Measurements from ENCODE around the gene MAPK8IP2.
"Not testable (repeated sequence)": the region's sequence is repeated elsewhere in the genome, so short reads cannot be mapped to it uniquely, and the experiment has no call there.

MAPK8IP2 gene

GRCh38 chr22:50599816-50600455 is 657 bp upstream of the MAPK8IP2 start:
- DNase-seq (ENCODE audit: low spot score): no peak

GRCh38 chr22:50600967-50601668 is 525 bp downstream of the MAPK8IP2 start:
- DNase-seq (ENCODE audit: low spot score): no peak

- no peak for DNase-seq (ENCODE audit: low spot score)
Measured at GRCh38 chr22:50601669-50602337, 1.2 kb downstream of the MAPK8IP2 start.

- no peak for DNase-seq (ENCODE audit: low spot score)
Measured at GRCh38 chr22:50602338-50602700, 1.7 kb downstream of the MAPK8IP2 start.

- DNase-seq (ENCODE audit: low spot score): no peak
Measured at GRCh38 chr22:50603511-50604255, 3.1 kb downstream of the MAPK8IP2 start.

GRCh38 chr22:50604256-50605001 is 3.8 kb downstream of the MAPK8IP2 start:
- no peak for DNase-seq (ENCODE audit: low spot score)

- no peak for DNase-seq (ENCODE audit: low spot score)
Measured at GRCh38 chr22:50605002-50605612, 4.5 kb downstream of the MAPK8IP2 start.

- no peak for DNase-seq (ENCODE audit: low spot score)
Measured at GRCh38 chr22:50605613-50606074, 5.1 kb downstream of the MAPK8IP2 start.

GRCh38 chr22:50606165-50606945 is 5.8 kb downstream of the MAPK8IP2 start:
- DNase-seq (ENCODE audit: low spot score): peak; percentile 58

- DNase-seq (ENCODE audit: low spot score): no peak
Measured at GRCh38 chr22:50606946-50607658, 6.5 kb downstream of the MAPK8IP2 start.

GRCh38 chr22:50607659-50608020 is 7.0 kb downstream of the MAPK8IP2 start:
- no peak for DNase-seq (ENCODE audit: low spot score)

- DNase-seq (ENCODE audit: low spot score): not testable (repeated sequence)
Measured at GRCh38 chr22:50608058-50608840, 7.7 kb downstream of the MAPK8IP2 start.

- no peak for DNase-seq (ENCODE audit: low spot score)
Measured at GRCh38 chr22:50608996-50609395, 8.4 kb downstream of the MAPK8IP2 start.

- DNase-seq (ENCODE audit: low spot score): no peak
Measured at GRCh38 chr22:50609599-50609998, 9.0 kb downstream of the MAPK8IP2 start.

- no peak for DNase-seq (ENCODE audit: low spot score)
Measured at GRCh38 chr22:50610041-50610451, 9.5 kb downstream of the MAPK8IP2 start.

- DNase-seq (ENCODE audit: low spot score): no peak
Measured at GRCh38 chr22:50610581-50610980, 10.0 kb downstream of the MAPK8IP2 start.

GRCh38 chr22:50611341-50612060 is 10.9 kb downstream of the MAPK8IP2 start:
- DNase-seq (ENCODE audit: low spot score): no peak

GRCh38 chr22:50612168-50612527 is 11.6 kb downstream of the MAPK8IP2 start:
- no peak for DNase-seq (ENCODE audit: low spot score)
